SK-N-SH (cell line): ENCODE measurements around the gene BAAT. TPM values are rescaled to one million over a fixed set of nuclear protein-coding genes. Genes with fewer than 3 reads are reported as not detected.

Experiments
- CTCF ChIA-PET: fragments of 300-600, 350-600 bp; formaldehyde crosslinking; extraction: SDS; loops from one replicate; lab custom pipeline; 2021; lab: Yijun Ruan, JAX
- POLR2A ChIA-PET: fragments of 350-600 bp; sonication (Branson Sonifier 250); formaldehyde crosslinking; extraction: SDS; loops from one replicate; lab custom pipeline; 2020; ENCODE audit warnings: antibody characterized with exemption, inconsistent platforms; lab: Yijun Ruan, JAX
- DNase-seq: peaks from one replicate; pipeline ENCODE4 v3.0.0; 2012
- H2AFZ ChIP-seq: fragments of 200-600 bp; sonication (generic); 2 replicates; pipeline ENCODE4 v1.8.1; 2016; ENCODE audit warnings: antibody characterized with exemption, mild to moderate bottlenecking, low read depth
- H3F3A ChIP-seq: fragments of 200-600 bp; sonication (generic); replicated peaks from 2 replicates; pipeline ENCODE3; 2016; ENCODE audit warnings: antibody characterized with exemption, mild to moderate bottlenecking; ENCODE audit not compliant: insufficient read depth
- H3K27ac ChIP-seq, 2 experiments: fragments of 200-500 bp in 1 of 2; fragments of 200-600 bp in 1 of 2; sonication (Bioruptor generic) in 1 of 2; sonication (generic), shearing (Covaris generic) in 1 of 2; 2 replicates each; pipeline versions ENCODE4 v1.5.1 to v1.6.1; 2014 to 2016; ENCODE audit warnings: low read depth in 2 of 2, inconsistent platforms in 1 of 2, low read length in 1 of 2, mild to moderate bottlenecking in 1 of 2, mixed read lengths in 1 of 2
- H3K27me3 ChIP-seq: fragments of 200-600 bp; sonication (generic), shearing (Covaris generic); 2 replicates; pipeline ENCODE4 v1.6.1; 2016; ENCODE audit warnings: mixed run types; ENCODE audit not compliant: insufficient read depth
- H3K36me3 ChIP-seq, 2 experiments: fragments of 200-500 bp in 1 of 2; fragments of 200-600 bp in 1 of 2; sonication (Bioruptor generic) in 1 of 2; sonication (generic) in 1 of 2; replicated peaks in 1 of 2; 2 replicates each; pipeline versions ENCODE3 to v1.5.1; 2014 to 2016; ENCODE audit warnings: low read length in 1 of 2, mild to moderate bottlenecking in 1 of 2; ENCODE audit not compliant: insufficient read depth in 2 of 2, control insufficient read depth in 1 of 2
- H3K4me1 ChIP-seq, 2 experiments: fragments of 200-500 bp in 1 of 2; fragments of 200-600 bp in 1 of 2; sonication (Bioruptor generic) in 1 of 2; sonication (generic), shearing (Covaris generic) in 1 of 2; 2 replicates each; pipeline versions ENCODE4 v1.5.1 to v1.6.1; 2014 to 2016; ENCODE audit warnings: low read depth in 1 of 2, low read length in 1 of 2, mixed run types in 1 of 2; ENCODE audit not compliant: insufficient read depth in 2 of 2, control insufficient read depth in 1 of 2
- H3K4me2 ChIP-seq: fragments of 200-600 bp; sonication (generic), shearing (Covaris generic); 2 replicates; pipeline ENCODE4 v1.6.1; 2017; ENCODE audit warnings: mixed run types
- H3K4me3 ChIP-seq, 2 experiments: fragments of 200-500 bp in 1 of 2; fragments of 200-600 bp in 1 of 2; sonication (Bioruptor generic) in 1 of 2; sonication (generic), shearing (Covaris generic) in 1 of 2; 2 replicates each; pipeline versions ENCODE4 v1.5.1 to v1.8.1; 2014 to 2016; ENCODE audit warnings: low read depth in 2 of 2, inconsistent platforms in 1 of 2, low read length in 1 of 2, mild to moderate bottlenecking in 1 of 2, mixed read lengths in 1 of 2, moderate library complexity in 1 of 2
- H3K79me2 ChIP-seq: fragments of 200-600 bp; sonication (generic); 2 replicates; pipeline ENCODE4 v1.8.1; 2017; ENCODE audit warnings: mild to moderate bottlenecking; ENCODE audit not compliant: insufficient read depth
- H3K9ac ChIP-seq: fragments of 200-600 bp; sonication (generic); 2 replicates; pipeline ENCODE4 v1.6.1; 2017; ENCODE audit warnings: mixed run types
- H3K9me2 ChIP-seq: fragments of 200-600 bp; sonication (generic); 2 replicates; pipeline ENCODE4 v1.6.1; 2017; ENCODE audit warnings: mixed run types
- H3K9me3 ChIP-seq: fragments of 200-600 bp; sonication (generic); 2 replicates; pipeline ENCODE4 v1.6.1; 2017; ENCODE audit warnings: mixed run types, mild to moderate bottlenecking, moderate library complexity
- H4K20me1 ChIP-seq: fragments of 200-600 bp; sonication (generic); 2 replicates; pipeline ENCODE4 v1.6.1; 2017; ENCODE audit warnings: mild to moderate bottlenecking, mixed run types; ENCODE audit not compliant: insufficient read depth
- CHD2 ChIP-seq: fragments of 150-350 bp; IDR thresholded peaks from 2 replicates; pipeline ENCODE4 v1.6.1; 2018; ENCODE audit warnings: low read length; ENCODE audit not compliant: partially characterized antibody
- ELF1 ChIP-seq: IDR thresholded peaks from 2 replicates; pipeline ENCODE4 v1.4.0; 2012
- EZH2phosphoT487 ChIP-seq: fragments of 200-600 bp; sonication (generic); IDR thresholded peaks from 2 replicates; pipeline ENCODE4 v1.6.1; 2017; ENCODE audit warnings: low read depth, mixed run types, mild to moderate bottlenecking, antibody characterized with exemption, moderate library complexity, borderline replicate concordance
- FOSL2 ChIP-seq: IDR thresholded peaks from 2 replicates; pipeline ENCODE4 v1.4.0; 2012; ENCODE audit warnings: low read depth, mild to moderate bottlenecking, moderate library complexity, borderline replicate concordance
- FOXJ3 ChIP-seq: sonication (generic); formaldehyde crosslinking; IDR thresholded peaks from 2 replicates; pipeline ENCODE4 v1.5.1; 2020; ENCODE audit warnings: mild to moderate bottlenecking, missing genetic modification reagents
- FOXM1 ChIP-seq: IDR thresholded peaks from 2 replicates; pipeline ENCODE4 v1.4.0; 2012; ENCODE audit warnings: low read depth, mild to moderate bottlenecking
- GABPA ChIP-seq: IDR thresholded peaks from 2 replicates; pipeline ENCODE4 v1.4.0; 2012; ENCODE audit warnings: low read depth, mild to moderate bottlenecking
- JUND ChIP-seq: IDR thresholded peaks from 2 replicates; pipeline ENCODE4 v1.4.0; 2012
- MEF2A ChIP-seq: IDR thresholded peaks from 2 replicates; pipeline ENCODE4 v1.4.0; 2012; ENCODE audit warnings: low read depth, borderline replicate concordance
- NRF1 ChIP-seq: IDR thresholded peaks from 2 replicates; pipeline ENCODE4 v1.6.1; 2012; ENCODE audit warnings: low read depth, mild to moderate bottlenecking, low read length
- REST ChIP-seq: IDR thresholded peaks from 2 replicates; pipeline ENCODE4 v1.6.1; 2012; ENCODE audit warnings: mild to moderate bottlenecking, low read depth, low read length, moderate library complexity
- RFX5 ChIP-seq: IDR thresholded peaks from 2 replicates; pipeline ENCODE4 v1.6.1; 2012; ENCODE audit warnings: mild to moderate bottlenecking, improper control_type of control experiment, low read length
- SIN3A ChIP-seq: IDR thresholded peaks from 2 replicates; pipeline ENCODE4 v1.6.1; 2012; ENCODE audit warnings: low read depth, mild to moderate bottlenecking, low read length, moderate library complexity, borderline replicate concordance
- TEAD4 ChIP-seq: IDR thresholded peaks from 2 replicates; pipeline ENCODE4 v1.4.0; 2012; ENCODE audit warnings: mild to moderate bottlenecking, borderline replicate concordance; ENCODE audit not compliant: insufficient read depth
- WGBS: methylation state at CpG from one replicate; pipeline ENCODE4 v1.1.6; 2017; ENCODE audit warnings: low lambda C conversion rate; 5-methylcytosine and 5-hydroxymethylcytosine counted together
- polyA plus RNA-seq, 3 experiments: library from polyadenylated mRNA; depleted of rRNA; stranded (reverse); fragments of >200 nt; gene quantifications; 2 replicates each; pipeline ENCODE4 v1.2.3, GENCODE V29; 2012
- small RNA-seq, 7 experiments: library from RNA; depleted of rRNA; stranded (forward); fragments of <200 nt; gene quantifications; one replicate each; pipeline ENCODE3, GENCODE V24; 2012
- TF ChIP-seq, protein P1 (sequence below): IDR thresholded peaks from 2 replicates; pipeline ENCODE4 v1.4.0; 2012; ENCODE audit warnings: low read depth, borderline replicate concordance

The BAAT gene
- polyA plus RNA-seq, 1 of the 3 experiments (the other 2 are of a cell fraction), result 0.02 TPM

GRCh38 chr9:101311191-101311590 is 73.6 kb downstream of the BAAT start:
- no peak for TF ChIP-seq NRF1
- TF ChIP-seq JUND, result no peak
- no peak for TF ChIP-seq FOXM1
- TF ChIP-seq CHD2, result no peak
- TF ChIP-seq SIN3A, result no peak
- no peak for TF ChIP-seq TEAD4
- TF ChIP-seq MEF2A, result no peak
- no peak for TF ChIP-seq GABPA
- TF ChIP-seq, protein P1, sequence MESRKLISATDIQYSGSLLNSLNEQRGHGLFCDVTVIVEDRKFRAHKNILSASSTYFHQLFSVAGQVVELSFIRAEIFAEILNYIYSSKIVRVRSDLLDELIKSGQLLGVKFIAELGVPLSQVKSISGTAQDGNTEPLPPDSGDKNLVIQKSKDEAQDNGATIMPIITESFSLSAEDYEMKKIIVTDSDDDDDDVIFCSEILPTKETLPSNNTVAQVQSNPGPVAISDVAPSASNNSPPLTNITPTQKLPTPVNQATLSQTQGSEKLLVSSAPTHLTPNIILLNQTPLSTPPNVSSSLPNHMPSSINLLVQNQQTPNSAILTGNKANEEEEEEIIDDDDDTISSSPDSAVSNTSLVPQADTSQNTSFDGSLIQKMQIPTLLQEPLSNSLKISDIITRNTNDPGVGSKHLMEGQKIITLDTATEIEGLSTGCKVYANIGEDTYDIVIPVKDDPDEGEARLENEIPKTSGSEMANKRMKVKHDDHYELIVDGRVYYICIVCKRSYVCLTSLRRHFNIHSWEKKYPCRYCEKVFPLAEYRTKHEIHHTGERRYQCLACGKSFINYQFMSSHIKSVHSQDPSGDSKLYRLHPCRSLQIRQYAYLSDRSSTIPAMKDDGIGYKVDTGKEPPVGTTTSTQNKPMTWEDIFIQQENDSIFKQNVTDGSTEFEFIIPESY, result no peak
- TF ChIP-seq REST, result no peak
- no peak for TF ChIP-seq FOSL2
- no peak for TF ChIP-seq EZH2phosphoT487
- no peak for TF ChIP-seq FOXJ3 (CRISPR knock-in tag)
- no peak for TF ChIP-seq RFX5
- no peak for TF ChIP-seq ELF1
- no peak overlapping the region for H3K9ac ChIP-seq
- H3K4me3 ChIP-seq, result no peak overlapping the region
- H3K9me3 ChIP-seq, result no peaks in the 10 kb centered on the region
- H3K4me2 ChIP-seq, result no peak overlapping the region
- ChIA-PET CTCF (interaction anchor here (0.6 to 5.6 kb wide), 36 partner anchors 9 to 1015 kb away, joined by 3 to 80 read pairs (median 3); no protein-coding TSS in a partner anchor), POLR2A (no interaction called here)
- H3K9me2 ChIP-seq, result no peaks in the 10 kb centered on the region
- peaks cover 0 to 7% of the 10 kb centered on the region in 2 experiments; a peak in 2 of 4 replicates for H3K4me1 ChIP-seq
- H3K79me2 ChIP-seq, result no peaks in the 10 kb centered on the region
- H4K20me1 ChIP-seq, result no peaks in the 10 kb centered on the region
- H3K27ac ChIP-seq, result no peak overlapping the region
- H3F3A ChIP-seq, result no peaks in the 10 kb centered on the region
- no peak overlapping the region for H2AFZ ChIP-seq
- H3K27me3 ChIP-seq, result peaks cover 11% of the 10 kb centered on the region
- 0% methylated on average over 2 of the region's 2 CpGs for WGBS
- DNase-seq, result no peak
- no peaks in the 10 kb centered on the region for H3K36me3 ChIP-seq

Small RNAs within 50 kb of the gene (small RNA-seq; reads per million reads assigned to genes)
- gene RF00322, result 0 reads per million in 7 experiments

Other genes with a start within 250 kb of the BAAT start
- 6.3 and 8.6 TPM in 2 replicates for gene MRPL50, start 13.6 kb upstream of the BAAT start, polyA plus RNA-seq (2012; rRNA removed)
- 2.9 and 3.4 TPM in 2 replicates for gene ZNF189, start 13.8 kb upstream of the BAAT start, polyA plus RNA-seq (2012; rRNA removed)
- not detected in 2 replicates for gene ALDOB, start 50.8 kb upstream of the BAAT start, polyA plus RNA-seq (2012; rRNA removed)
- gene RNF20, start 148.8 kb upstream of the BAAT start, polyA plus RNA-seq (2012; rRNA removed), result 16.0 and 21.6 TPM in 2 replicates
- not detected in 2 replicates for gene PPP3R2, start 210.0 kb upstream of the BAAT start, polyA plus RNA-seq (2012; rRNA removed)